PC-3 (cell line): ENCODE results near the gene MYO7A. TPM values are rescaled to one million over a fixed set of nuclear protein-coding genes. Genes with fewer than 3 reads are reported as not detected.

ENCODE experiments used
- ATAC-seq: fragments of 200-7000 bp; cut with Tn5 transposase; 2 replicates; pipeline ENCODE4 v1.9.1; 2020; ENCODE audit warnings: mild to moderate bottlenecking, moderate library complexity
- BruUV-seq: library from RNA; stranded (reverse); fragments of 400-500 nt; replicated peaks from 2 replicates; lab custom pipeline; 2021; lab: Mats Ljungman, UMichigan
- CTCF ChIA-PET: fragments of 300-600 bp; sonication (Branson Sonifier 250); formaldehyde crosslinking; loops from one replicate; lab custom pipeline; 2022; ENCODE audit warnings: antibody characterized with exemption; lab: Charles Lee
- POLR2A ChIA-PET: fragments of 300-600 bp; sonication (Branson Sonifier 250); formaldehyde crosslinking; loops from one replicate; lab custom pipeline; 2022; ENCODE audit warnings: antibody characterized with exemption; ENCODE audit not compliant: unreplicated experiment; lab: Charles Lee
- DNase-seq: peaks from one replicate; pipeline ENCODE4 v3.0.0-alpha.2; 2015
- H2AFZ ChIP-seq: fragments of 300-600 bp; sonication (generic); 2 replicates; pipeline ENCODE4 v1.6.0; 2016; ENCODE audit warnings: antibody characterized with exemption, low read length
- H3F3A ChIP-seq: fragments of 300-600 bp; sonication (generic); one replicate; pipeline ENCODE4 v1.6.0; 2017; ENCODE audit warnings: antibody characterized with exemption, low read length, control low read depth, mild to moderate bottlenecking; ENCODE audit not compliant: unreplicated experiment
- H3K27ac ChIP-seq: fragments of 300-600 bp; sonication (generic); 2 replicates; pipeline ENCODE4 v1.5.1; 2016; ENCODE audit warnings: mild to moderate bottlenecking, low read length
- H3K27me3 ChIP-seq: fragments of 300-600 bp; sonication (generic); 2 replicates; pipeline ENCODE4 v1.6.1; 2016; ENCODE audit warnings: low read length, mixed read lengths
- H3K36me3 ChIP-seq: fragments of 300-600 bp; sonication (generic); 2 replicates; pipeline ENCODE4 v1.6.1; 2016; ENCODE audit warnings: low read depth, mixed run types, low read length, mixed read lengths
- H3K4me1 ChIP-seq: fragments of 300-600 bp; sonication (generic); 2 replicates; pipeline ENCODE4 v1.5.1; 2016; ENCODE audit warnings: low read length; ENCODE audit not compliant: insufficient read depth
- H3K4me2 ChIP-seq: fragments of 300-600 bp; sonication (generic); 2 replicates; pipeline ENCODE4 v1.6.0; 2016; ENCODE audit warnings: low read length
- H3K4me3 ChIP-seq: fragments of 300-600 bp; sonication (generic); 2 replicates; pipeline ENCODE4 v1.5.1; 2016; ENCODE audit warnings: mild to moderate bottlenecking, low read length, mixed read lengths
- H3K79me2 ChIP-seq: fragments of 300-600 bp; sonication (generic); 2 replicates; pipeline ENCODE4 v1.6.1; 2017; ENCODE audit warnings: low read length, mixed read lengths
- H3K9ac ChIP-seq: fragments of 300-600 bp; sonication (generic); 2 replicates; pipeline ENCODE4 v1.6.0; 2016; ENCODE audit warnings: mild to moderate bottlenecking, low read length
- H3K9me2 ChIP-seq: fragments of 300-600 bp; sonication (generic); replicated peaks from 2 replicates; pipeline ENCODE4 v1.6.1; 2016; ENCODE audit warnings: mixed run types, low read length, mixed read lengths
- H3K9me3 ChIP-seq: fragments of 300-600 bp; sonication (generic); 2 replicates; pipeline ENCODE4 v1.6.1; 2016; ENCODE audit warnings: low read length, mixed read lengths
- H4K20me1 ChIP-seq: fragments of 300-600 bp; sonication (generic); 2 replicates; pipeline ENCODE4 v1.6.1; 2016; ENCODE audit warnings: low read length, mixed read lengths
- EZH2 ChIP-seq: fragments of 300-600 bp; sonication (generic); IDR thresholded peaks from one replicate; pipeline ENCODE4 v1.6.1; 2017; ENCODE audit warnings: antibody characterized with exemption, mild to moderate bottlenecking, low read length; ENCODE audit not compliant: unreplicated experiment
- EZH2phosphoT487 ChIP-seq: fragments of 300-600 bp; sonication (generic); IDR thresholded peaks from 2 replicates; pipeline ENCODE4 v1.6.1; 2018; ENCODE audit warnings: mild to moderate bottlenecking, antibody characterized with exemption, low read length, borderline replicate concordance
- intact Hi-C: fragments of 100-400 bp; cut with micrococcal nuclease; formaldehyde crosslinking; loops from 2 replicates; pipeline ENCODE4 v1.9.0; 2023
- total RNA-seq: library from RNA; depleted of rRNA; stranded (reverse); fragments of >200 nt; gene quantifications from 2 replicates; pipeline ENCODE4 v1.2.3, GENCODE V29; 2014
- TF ChIP-seq, protein P1 (sequence below): fragments of 300-600 bp; sonication (generic); conservative IDR thresholded peaks from 2 replicates; pipeline ENCODE4 v1.5.1; 2017; ENCODE audit warnings: antibody characterized with exemption, low read depth, mild to moderate bottlenecking, low read length

MYO7A gene
- total RNA-seq, 1 experiment from 2014 or later: 0.66 TPM

DNA sequence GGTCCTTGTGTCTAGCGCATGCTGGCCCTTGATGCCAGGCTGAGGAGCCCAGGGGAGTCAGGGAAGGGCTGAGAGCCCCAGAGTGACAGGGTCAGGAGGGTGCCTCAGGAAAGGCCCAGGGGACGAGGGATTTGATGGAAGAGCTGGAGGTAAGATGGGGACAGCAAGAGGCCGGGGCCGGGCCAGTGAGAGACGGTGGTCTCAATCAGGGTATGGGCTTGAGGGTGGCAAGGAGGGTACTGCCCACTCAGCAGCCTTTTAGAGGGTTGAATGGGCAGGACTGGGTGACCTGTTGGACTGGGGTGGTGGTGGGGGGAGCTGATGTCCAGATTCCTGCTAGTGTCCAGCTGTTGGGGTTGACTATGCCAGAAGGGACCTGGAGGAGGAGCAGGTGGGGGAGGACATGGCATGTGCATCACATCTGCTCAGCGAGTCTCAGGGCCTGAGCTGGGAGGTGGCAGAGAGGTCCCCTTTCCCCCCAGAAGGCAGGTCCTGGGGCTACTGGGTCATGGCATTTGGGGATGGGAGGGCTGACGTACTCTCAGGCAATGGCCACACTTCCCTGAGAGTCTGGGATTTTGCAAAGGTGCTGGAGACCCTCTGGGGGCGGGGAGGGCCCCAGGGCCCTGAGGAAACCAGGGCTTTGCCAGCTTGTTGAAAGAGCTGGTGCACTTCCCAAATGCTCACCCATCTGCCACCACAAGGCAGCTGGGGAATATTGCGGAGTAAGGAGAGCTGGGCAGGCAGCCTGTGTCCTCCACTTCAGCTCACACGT is 18.4 kb downstream of the MYO7A start:
- H3K4me2 ChIP-seq: no peak overlapping the region
- ChIA-PET POLR2A (no interaction called here), CTCF (no interaction called here)
- H3K79me2 ChIP-seq: no peaks in the 10 kb centered on the region
- H3K9me2 ChIP-seq: no peaks in the 10 kb centered on the region
- intact Hi-C loops: no loop called here
- no peak overlapping the region for H3K27ac ChIP-seq
- no peak overlapping the region for H3K9ac ChIP-seq
- H4K20me1 ChIP-seq: no peaks in the 10 kb centered on the region
- no peaks in the 10 kb centered on the region for H3F3A ChIP-seq
- no peaks in the 10 kb centered on the region for H3K36me3 ChIP-seq
- no peaks in the 10 kb centered on the region for H3K27me3 ChIP-seq
- H3K4me1 ChIP-seq: no peaks in the 10 kb centered on the region
- no peak overlapping the region for H3K4me3 ChIP-seq
- no peak overlapping the region for H2AFZ ChIP-seq
- ATAC-seq: no peak
- BruUV-seq: no TSS peak
- TF ChIP-seq, protein P1, sequence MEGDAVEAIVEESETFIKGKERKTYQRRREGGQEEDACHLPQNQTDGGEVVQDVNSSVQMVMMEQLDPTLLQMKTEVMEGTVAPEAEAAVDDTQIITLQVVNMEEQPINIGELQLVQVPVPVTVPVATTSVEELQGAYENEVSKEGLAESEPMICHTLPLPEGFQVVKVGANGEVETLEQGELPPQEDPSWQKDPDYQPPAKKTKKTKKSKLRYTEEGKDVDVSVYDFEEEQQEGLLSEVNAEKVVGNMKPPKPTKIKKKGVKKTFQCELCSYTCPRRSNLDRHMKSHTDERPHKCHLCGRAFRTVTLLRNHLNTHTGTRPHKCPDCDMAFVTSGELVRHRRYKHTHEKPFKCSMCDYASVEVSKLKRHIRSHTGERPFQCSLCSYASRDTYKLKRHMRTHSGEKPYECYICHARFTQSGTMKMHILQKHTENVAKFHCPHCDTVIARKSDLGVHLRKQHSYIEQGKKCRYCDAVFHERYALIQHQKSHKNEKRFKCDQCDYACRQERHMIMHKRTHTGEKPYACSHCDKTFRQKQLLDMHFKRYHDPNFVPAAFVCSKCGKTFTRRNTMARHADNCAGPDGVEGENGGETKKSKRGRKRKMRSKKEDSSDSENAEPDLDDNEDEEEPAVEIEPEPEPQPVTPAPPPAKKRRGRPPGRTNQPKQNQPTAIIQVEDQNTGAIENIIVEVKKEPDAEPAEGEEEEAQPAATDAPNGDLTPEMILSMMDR: no peak
- TF ChIP-seq EZH2phosphoT487: no peak
- no peak for TF ChIP-seq EZH2
- no peaks in the 10 kb centered on the region for H3K9me3 ChIP-seq
- DNase-seq: no peak

- Histone ChIP-seq H2AFZ (no peak overlapping the region), H3K9me2 (no peaks in the 10 kb centered on the region), H3K4me1 (no peaks in the 10 kb centered on the region), H3K9me3 (no peaks in the 10 kb centered on the region), H3K36me3 (no peaks in the 10 kb centered on the region), H3K27me3 (no peaks in the 10 kb centered on the region), H3K27ac (no peak overlapping the region), H3K4me3 (no peak overlapping the region), H4K20me1 (no peaks in the 10 kb centered on the region), H3K79me2 (no peaks in the 10 kb centered on the region), H3K4me2 (no peak overlapping the region), H3F3A (no peaks in the 10 kb centered on the region), H3K9ac (no peak overlapping the region)
- ATAC-seq (no peak), DNase-seq (no peak)
- intact Hi-C loops: no loop called here
- POLR2A ChIA-PET: no interaction called here
- no TSS peak for BruUV-seq
- CTCF ChIA-PET: no interaction called here
- TF ChIP-seq EZH2phosphoT487 (no peak), EZH2 (no peak)
- TF ChIP-seq, protein P1: no peak
Measured at GRCh38 chr11:77147036-77147315, 18.9 kb downstream of the MYO7A start.

GRCh38 chr11:77147668-77148321 is 19.7 kb downstream of the MYO7A start:
- DNase-seq: no peak
- Histone ChIP-seq H3K9me3 (no peaks in the 10 kb centered on the region), H3K9me2 (no peaks in the 10 kb centered on the region), H3K27ac (no peak overlapping the region), H3K4me1 (no peaks in the 10 kb centered on the region), H3K4me2 (no peak overlapping the region), H2AFZ (no peak overlapping the region), H3K36me3 (no peaks in the 10 kb centered on the region), H3K4me3 (no peak overlapping the region), H3F3A (no peaks in the 10 kb centered on the region), H3K79me2 (no peaks in the 10 kb centered on the region), H3K27me3 (no peaks in the 10 kb centered on the region), H3K9ac (no peak overlapping the region), H4K20me1 (no peaks in the 10 kb centered on the region)
- intact Hi-C loops: no loop called here
- ATAC-seq: no peak
- no peak for TF ChIP-seq EZH2phosphoT487
- no peak for TF ChIP-seq EZH2
- TF ChIP-seq, protein P1: no peak
- CTCF ChIA-PET: no interaction called here
- POLR2A ChIA-PET: no interaction called here
- BruUV-seq: no TSS peak
